WTC11 (cell line): ENCODE data around the gene FCN2. TPM values are rescaled to one million over a fixed set of nuclear protein-coding genes. Genes with fewer than 3 reads are reported as not detected.

ENCODE experiments used
- ATAC-seq: fragments of 200-7000 bp; cut with Tn5 transposase; 2 replicates; pipeline ENCODE4 v1.10.0; 2021; ENCODE audit warnings: mild to moderate bottlenecking, moderate library complexity
- CTCF ChIA-PET: fragments of 300-600 bp; sonication (Branson Sonifier 250); formaldehyde crosslinking; loops from one replicate; lab custom pipeline; 2021; ENCODE audit warnings: antibody characterized with exemption; lab: Charles Lee
- POLR2A ChIA-PET: fragments of 350-600 bp; sonication (Branson Sonifier 250); formaldehyde crosslinking; loops from one replicate; lab custom pipeline; 2021; ENCODE audit warnings: antibody characterized with exemption; lab: Charles Lee
- DNase-seq: peaks from one replicate; pipeline ENCODE4 v3.0.0; 2021; ENCODE audit warnings: low spot score
- H3K27ac Mint-ChIP-seq: 2 replicates; pipeline ENCODE4 v1.8.0; 2021; ENCODE audit warnings: mixed read lengths
- H3K27me3 Mint-ChIP-seq: 2 replicates; pipeline ENCODE4 v1.8.0; 2021; ENCODE audit warnings: low read depth, mild to moderate bottlenecking, moderate library complexity, mixed read lengths
- H3K36me3 Mint-ChIP-seq: 2 replicates; pipeline ENCODE4 v1.8.0; 2021; ENCODE audit warnings: mixed read lengths
- H3K4me1 Mint-ChIP-seq: 2 replicates; pipeline ENCODE4 v1.8.0; 2022; ENCODE audit warnings: mixed read lengths
- H3K4me3 Mint-ChIP-seq: 2 replicates; pipeline ENCODE4 v1.8.0; 2021; ENCODE audit warnings: mild to moderate bottlenecking, moderate library complexity, mixed read lengths
- H3K9me3 Mint-ChIP-seq: 2 replicates; pipeline ENCODE4 v1.8.0; 2021; ENCODE audit warnings: mixed read lengths
- ATF2 ChIP-seq: sonication (generic); formaldehyde crosslinking; IDR thresholded peaks from 2 replicates; pipeline ENCODE4 v1.8.1; 2022; ENCODE audit warnings: low read depth, missing genetic modification reagents, borderline replicate concordance
- E2F1 ChIP-seq: sonication (generic); formaldehyde crosslinking; IDR thresholded peaks from 2 replicates; pipeline ENCODE4 v1.8.0; 2022; ENCODE audit warnings: mild to moderate bottlenecking, missing genetic modification reagents
- E2F4 ChIP-seq: sonication (generic); formaldehyde crosslinking; IDR thresholded peaks from 2 replicates; pipeline ENCODE4 v1.8.1; 2022; ENCODE audit warnings: low read depth, mild to moderate bottlenecking, moderate library complexity, missing genetic modification reagents, borderline replicate concordance
- ETV6 ChIP-seq: sonication (generic); formaldehyde crosslinking; IDR thresholded peaks from 2 replicates; pipeline ENCODE4 v1.8.1; 2022; ENCODE audit warnings: mild to moderate bottlenecking, missing genetic modification reagents
- FOXP1 ChIP-seq: sonication (generic); formaldehyde crosslinking; IDR thresholded peaks from 2 replicates; pipeline ENCODE4 v1.8.0; 2022; ENCODE audit warnings: missing genetic modification reagents, mild to moderate bottlenecking, moderate library complexity, borderline replicate concordance
- JAZF1 ChIP-seq: fragments of 250-450 bp; sonication (Bioruptor Pico); IDR thresholded peaks from 2 replicates; pipeline ENCODE4 v1.9.0; 2021; ENCODE audit warnings: moderate library complexity, mild to moderate bottlenecking, inconsistent platforms
- MLX ChIP-seq: sonication (generic); formaldehyde crosslinking; IDR thresholded peaks from 2 replicates; pipeline ENCODE4 v1.8.1; 2023; ENCODE audit warnings: mild to moderate bottlenecking, missing genetic modification reagents, moderate library complexity
- MXD4 ChIP-seq: fragments of 250-450 bp; sonication (Bioruptor Pico); IDR thresholded peaks from 2 replicates; pipeline ENCODE4 v1.8.0; 2021; ENCODE audit warnings: mild to moderate bottlenecking, moderate library complexity, borderline replicate concordance
- OVOL2 ChIP-seq: fragments of 250-450 bp; sonication (Bioruptor Pico); IDR thresholded peaks from 2 replicates; pipeline ENCODE4 v1.9.0; 2021; ENCODE audit warnings: mild to moderate bottlenecking, borderline replicate concordance
- PRDM15 ChIP-seq: sonication (generic); formaldehyde crosslinking; IDR thresholded peaks from 2 replicates; pipeline ENCODE4 v1.8.0; 2022; ENCODE audit warnings: missing genetic modification reagents
- SMAD3 ChIP-seq: sonication (generic); formaldehyde crosslinking; IDR thresholded peaks from 2 replicates; pipeline ENCODE4 v1.8.0; 2022; ENCODE audit warnings: missing genetic modification reagents, mild to moderate bottlenecking, borderline replicate concordance
- SP1 ChIP-seq: sonication (generic); formaldehyde crosslinking; conservative IDR thresholded peaks from 2 replicates; pipeline ENCODE4 v1.8.1; 2022; ENCODE audit warnings: missing genetic modification reagents
- TP53 ChIP-seq: sonication (generic); formaldehyde crosslinking; IDR thresholded peaks from 2 replicates; pipeline ENCODE4 v1.8.1; 2023; ENCODE audit warnings: mild to moderate bottlenecking, missing genetic modification reagents
- ZBTB43 ChIP-seq: sonication (generic); formaldehyde crosslinking; IDR thresholded peaks from 2 replicates; pipeline ENCODE4 v1.8.1; 2023; ENCODE audit warnings: mild to moderate bottlenecking, missing genetic modification reagents
- ZNF219 ChIP-seq: sonication (generic); formaldehyde crosslinking; IDR thresholded peaks from 2 replicates; pipeline ENCODE4 v1.8.0; 2023; ENCODE audit warnings: missing genetic modification reagents, mild to moderate bottlenecking, borderline replicate concordance
- ZNF232 ChIP-seq: sonication (generic); formaldehyde crosslinking; IDR thresholded peaks from 2 replicates; pipeline ENCODE4 v1.8.0; 2022; ENCODE audit warnings: mild to moderate bottlenecking, missing genetic modification reagents
- ZNF396 ChIP-seq: fragments of 250-450 bp; sonication (Bioruptor Pico); IDR thresholded peaks from 2 replicates; pipeline ENCODE4 v1.8.0; 2021; ENCODE audit warnings: mild to moderate bottlenecking, moderate library complexity, borderline replicate concordance
- ZNF532 ChIP-seq: fragments of 250-450 bp; sonication (Bioruptor Pico); IDR thresholded peaks from 2 replicates; pipeline ENCODE4 v1.9.0; 2021; ENCODE audit warnings: mild to moderate bottlenecking, borderline replicate concordance
- ZNF671 ChIP-seq: fragments of 250-450 bp; sonication (Bioruptor Pico); IDR thresholded peaks from 2 replicates; pipeline ENCODE4 v1.8.0; 2021; ENCODE audit warnings: mild to moderate bottlenecking
- total RNA-seq: library from RNA; stranded (reverse); gene quantifications from 3 replicates; pipeline ENCODE4 v1.2.3, GENCODE V29; 2021

The FCN2 gene
- total RNA-seq, 1 experiment from 2014 or later: not detected

- TF ChIP-seq PRDM15 (no peak), FOXP1 (CRISPR knock-in tag) (no peak)
Observed at GRCh38 chr9:134935056-134935640, 54.5 kb downstream of the FCN2 start (continued).

GRCh38 chr9:134935701-134936345 lies 55.2 kb downstream of the FCN2 start:
- no peaks in the 10 kb centered on the region for H3K36me3 Mint-ChIP-seq
- no peak overlapping the region for H3K4me3 Mint-ChIP-seq
- DNase-seq: no peak
- no peaks in the 10 kb centered on the region for H3K27me3 Mint-ChIP-seq
- ChIA-PET CTCF (interaction anchor here (1.0 kb wide), 1 partner anchor 157 kb away, joined by 3 read pairs; no protein-coding TSS in a partner anchor), POLR2A (no interaction called here)
- H3K4me1 Mint-ChIP-seq: peaks cover 4% of the 10 kb centered on the region; the same call in 1 of the 2 replicates
- ATAC-seq: no peak
- no peak overlapping the region for H3K27ac Mint-ChIP-seq
- TF ChIP-seq ZNF219 (CRISPR knock-in tag) (no peak), ATF2 (CRISPR knock-in tag) (no peak), E2F1 (no peak), E2F4 (CRISPR knock-in tag) (no peak), OVOL2 (no peak), JAZF1 (CRISPR knock-in tag) (no peak), ZNF232 (CRISPR knock-in tag) (no peak), MXD4 (no peak), ZBTB43 (CRISPR knock-in tag) (no peak), ETV6 (CRISPR knock-in tag) (no peak), SP1 (CRISPR knock-in tag) (no peak), ZNF532 (no peak), MLX (CRISPR knock-in tag) (no peak), ZNF671 (no peak), SMAD3 (CRISPR knock-in tag) (no peak), TP53 (no peak), ZNF396 (CRISPR knock-in tag) (no peak)
- H3K9me3 Mint-ChIP-seq: no peaks in the 10 kb centered on the region
